HG03097 (cell line): Measurements from ENCODE around the gene BBS12.

Experiments used
- ATAC-seq: cut with Tn5 transposase; IDR thresholded peaks from one replicate; pipeline ENCODE4 v1.9.1; 2021; ENCODE audit not compliant: unreplicated experiment, low FRiP score

The BBS12 gene

DNA sequence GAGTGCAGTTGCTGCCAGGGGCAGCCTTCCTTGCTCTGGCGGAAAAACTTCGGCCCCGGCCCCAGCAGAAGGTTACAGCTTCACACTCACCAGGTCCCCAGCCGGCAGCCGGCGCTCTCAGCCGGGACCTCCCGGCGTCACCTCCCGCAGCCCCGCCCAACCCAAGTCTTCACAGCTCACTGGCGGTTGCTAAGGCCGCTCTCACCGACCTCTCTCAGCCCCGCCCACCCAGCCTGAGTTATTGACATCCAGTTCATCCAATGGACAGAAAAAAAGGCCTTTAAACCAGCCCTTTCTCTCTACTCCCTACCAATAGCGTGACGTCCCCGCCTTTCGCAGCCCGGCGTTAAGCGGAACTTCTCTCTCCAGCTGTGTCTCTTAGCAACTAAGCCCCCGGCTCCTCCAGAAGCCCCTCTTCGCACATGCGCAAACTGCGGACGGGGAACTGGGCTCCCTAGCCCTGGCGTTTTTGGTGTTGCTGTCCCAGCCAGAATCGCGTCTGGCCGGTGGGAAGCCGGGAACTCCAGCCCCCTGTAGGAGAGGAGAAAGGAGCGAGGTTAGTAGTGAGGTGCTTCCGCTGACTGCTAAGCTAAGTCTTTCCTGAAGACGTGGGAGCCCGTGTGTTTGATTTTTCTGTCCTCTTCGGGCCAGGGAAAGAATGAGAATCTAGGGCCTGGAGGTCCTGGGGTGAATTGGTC, at the start of gene BBS12:
BBS12 (plus strand) TSS at position 376 of the 698 bp plus-strand sequence. CDS start 9,189 bp downstream, outside the sequence.
- ATAC-seq = peak; percentile 100

DNA sequence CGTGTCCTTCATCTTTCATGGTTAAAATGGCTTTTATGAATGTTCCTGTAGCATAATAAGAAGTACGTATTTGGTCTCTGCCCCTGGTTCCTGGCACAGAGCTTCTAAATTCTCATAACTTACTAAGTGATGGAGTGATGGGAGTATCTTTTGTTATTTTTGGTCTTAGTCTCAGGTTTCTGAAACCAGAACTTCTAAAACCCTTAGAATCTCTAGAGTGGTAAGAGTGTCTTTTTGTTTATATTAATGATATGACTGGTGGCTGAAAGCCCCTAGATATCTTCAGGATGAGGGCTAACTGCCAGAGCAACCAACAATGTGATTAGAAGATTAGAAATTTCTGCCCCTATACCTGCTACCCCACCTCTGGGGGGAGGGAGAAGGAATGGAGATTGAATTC, 45.8 kb upstream of the BBS12 start:
- no peak for ATAC-seq

DNA sequence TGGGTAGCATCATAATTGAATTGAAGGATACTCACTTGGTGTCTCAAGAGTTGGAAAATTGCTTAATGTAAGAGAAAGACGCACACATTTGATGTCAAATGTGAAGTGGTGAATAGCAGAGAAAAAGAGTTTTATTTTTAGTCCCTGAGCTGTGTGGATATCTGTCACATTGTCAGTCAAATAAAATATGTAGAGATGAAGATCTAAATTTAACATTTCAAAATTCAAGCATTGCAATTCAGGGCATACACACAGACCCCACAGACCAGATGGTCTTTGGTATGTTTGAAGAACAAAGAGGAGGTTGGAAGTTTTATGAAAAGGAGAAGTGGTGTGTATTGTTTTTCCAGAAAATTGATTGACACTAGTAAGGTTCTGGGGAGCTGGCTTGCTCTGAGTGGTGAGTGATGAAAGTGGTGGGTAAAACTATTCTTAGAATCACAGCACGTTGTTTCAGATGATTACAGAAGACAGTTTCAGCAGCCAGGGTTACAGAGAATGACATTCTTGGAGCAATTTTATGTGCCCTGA, 44.9 kb upstream of the BBS12 start:
- ATAC-seq = no peak

DNA sequence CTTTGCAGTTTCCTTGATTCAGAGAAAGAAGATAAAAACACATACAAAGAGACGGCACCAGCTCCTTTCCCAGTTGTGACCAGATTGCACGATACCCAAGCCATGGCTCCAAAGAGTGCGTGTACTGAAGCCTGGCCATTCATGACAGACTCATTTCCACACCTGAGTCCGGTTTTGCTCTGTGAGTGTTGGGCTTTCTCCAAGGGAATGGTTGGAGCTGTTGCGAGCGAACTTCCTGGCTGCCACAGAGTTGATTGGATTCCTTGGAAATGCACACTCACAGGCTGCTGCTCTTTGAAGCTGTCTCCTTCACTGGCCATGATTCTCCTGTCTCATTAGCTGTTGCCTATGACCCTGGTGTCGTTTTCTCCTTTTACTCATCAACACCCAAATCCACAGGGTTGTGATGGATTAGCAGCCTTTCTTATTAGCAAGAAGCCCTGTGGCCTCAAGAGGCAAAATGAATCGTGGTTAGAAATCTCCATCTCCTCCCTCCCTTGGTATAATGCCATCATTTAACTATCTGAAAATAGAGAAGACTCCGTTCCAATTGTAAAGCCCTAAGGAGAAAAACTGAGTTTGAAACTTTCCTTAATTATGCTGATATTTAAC, 43.9 kb upstream of the BBS12 start:
- ATAC-seq = no peak

DNA sequence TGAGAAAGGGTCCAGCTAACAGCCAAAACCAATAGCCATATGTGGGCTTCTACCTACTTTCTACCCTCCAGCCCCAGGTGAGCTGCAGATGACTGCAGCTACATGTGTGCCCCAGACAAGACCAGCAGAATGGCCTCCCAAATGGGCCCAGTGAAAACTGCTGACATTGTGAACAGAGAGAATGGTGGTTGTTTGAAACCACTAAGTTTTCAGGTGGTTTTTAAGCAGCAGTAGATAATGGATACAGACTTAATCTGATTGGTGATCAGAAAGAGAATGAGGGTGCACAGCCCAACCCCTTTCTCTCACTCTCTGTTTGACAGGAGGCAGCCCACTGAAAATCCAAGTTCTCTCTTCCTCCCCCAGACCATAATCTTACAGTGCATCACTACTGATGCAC, 42.5 kb upstream of the BBS12 start:
- peak; percentile 95 for ATAC-seq

DNA sequence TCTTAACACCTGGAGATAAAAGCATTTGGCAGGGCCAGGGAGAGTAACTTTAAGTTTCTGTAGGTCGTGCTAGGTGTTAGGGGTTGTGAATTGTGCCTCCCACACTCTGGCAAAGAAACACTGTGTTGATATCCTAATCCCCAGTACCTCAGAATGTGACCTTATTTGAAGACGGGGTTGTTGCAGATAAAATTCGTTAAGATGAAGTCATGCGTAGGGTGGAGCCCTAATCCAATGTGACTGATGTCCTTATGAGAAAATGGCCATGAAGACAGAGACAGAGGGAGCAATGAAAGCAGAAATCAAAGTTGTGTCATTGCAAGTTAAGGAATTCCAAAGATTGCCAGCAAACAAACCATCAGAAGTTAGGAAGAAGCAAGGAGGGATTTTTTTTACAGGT, 40.5 kb upstream of the BBS12 start:
- ATAC-seq = no peak

DNA sequence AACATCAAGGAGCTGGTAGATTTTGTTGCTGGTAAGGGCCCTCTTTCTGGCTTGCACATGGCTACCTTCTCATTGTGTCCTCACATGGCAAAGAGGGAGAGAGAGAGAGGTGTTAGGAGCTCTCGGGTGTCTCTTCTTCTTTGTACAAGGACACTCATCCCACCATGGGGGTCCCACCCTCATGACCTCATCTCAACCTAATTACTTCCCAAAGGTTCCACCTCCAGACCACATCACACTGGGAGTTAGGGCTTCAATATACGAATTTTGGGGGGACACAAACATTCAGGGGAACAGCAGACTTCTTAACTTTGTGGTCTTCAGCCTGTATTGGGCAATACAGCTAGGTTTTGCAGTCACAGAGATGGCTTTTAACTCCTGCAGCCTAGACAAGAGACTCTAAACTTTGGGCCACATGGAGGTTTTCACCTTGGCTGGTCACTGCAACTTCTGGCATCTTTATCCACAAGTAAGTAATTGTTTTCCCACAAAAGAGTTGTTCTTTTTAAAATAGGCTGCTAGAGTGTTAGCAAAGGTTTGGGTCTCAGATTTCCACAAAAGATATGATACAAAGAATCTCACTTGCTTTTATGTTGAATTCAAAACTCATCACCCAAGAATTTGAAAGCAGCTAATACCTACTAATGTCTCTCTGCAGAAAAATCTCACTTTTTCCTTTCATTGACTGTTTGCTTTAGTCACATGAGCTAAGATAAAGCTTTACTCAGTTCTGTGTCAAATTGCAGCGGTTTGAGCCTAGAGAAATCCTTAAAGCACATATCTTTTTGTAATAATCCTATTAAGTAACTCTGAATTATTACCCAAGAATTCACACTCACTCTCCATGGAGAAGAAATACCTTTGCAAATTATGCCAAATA, 39.6 kb upstream of the BBS12 start:
- no peak for ATAC-seq

DNA sequence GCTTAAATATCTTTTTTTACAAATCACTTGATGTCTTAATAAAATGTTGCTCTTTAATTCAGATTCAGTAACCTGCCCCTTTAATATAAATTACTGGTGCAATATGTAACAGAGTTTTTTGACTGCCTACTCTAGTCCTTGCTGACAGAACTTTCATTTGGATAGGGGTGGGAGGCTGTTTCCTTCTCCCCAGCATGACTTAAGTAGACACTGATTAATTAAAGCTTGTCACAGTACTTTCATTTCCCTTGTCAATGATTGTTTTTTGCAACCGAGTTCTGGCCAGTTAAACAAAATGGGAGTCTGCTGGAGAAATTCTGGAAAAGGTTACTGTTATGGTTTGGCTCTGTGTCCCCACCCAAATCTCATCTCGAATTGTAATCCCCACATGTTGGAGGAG, 37.3 kb upstream of the BBS12 start:
- ATAC-seq = no peak

DNA sequence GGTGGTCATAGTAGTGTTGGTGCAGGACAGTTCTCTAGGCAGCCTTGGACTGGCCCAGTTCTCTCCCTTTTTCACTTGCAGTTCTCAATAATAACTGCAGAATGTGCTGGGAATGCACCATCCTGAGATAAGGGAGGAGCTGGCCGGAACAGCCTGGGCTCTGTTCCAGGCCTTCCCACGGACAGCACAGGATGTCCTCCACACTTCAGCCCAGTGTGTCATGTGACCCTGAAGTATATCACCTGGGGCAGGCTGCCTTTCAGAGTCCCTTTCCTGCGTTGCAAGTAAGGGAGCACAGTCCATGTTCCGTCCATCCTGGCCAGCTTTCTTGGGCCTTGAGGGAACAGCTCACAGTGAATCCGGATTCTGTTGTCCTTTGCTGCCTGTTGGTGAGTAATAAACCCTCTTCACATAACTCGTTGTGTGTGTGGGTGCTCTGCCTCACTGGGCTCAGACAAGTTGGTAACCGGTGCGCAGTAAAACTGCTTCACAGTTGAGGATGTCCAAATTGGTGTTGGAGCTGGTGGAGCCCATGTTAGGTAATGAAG, 32.3 kb upstream of the BBS12 start:
- ATAC-seq = no peak

DNA sequence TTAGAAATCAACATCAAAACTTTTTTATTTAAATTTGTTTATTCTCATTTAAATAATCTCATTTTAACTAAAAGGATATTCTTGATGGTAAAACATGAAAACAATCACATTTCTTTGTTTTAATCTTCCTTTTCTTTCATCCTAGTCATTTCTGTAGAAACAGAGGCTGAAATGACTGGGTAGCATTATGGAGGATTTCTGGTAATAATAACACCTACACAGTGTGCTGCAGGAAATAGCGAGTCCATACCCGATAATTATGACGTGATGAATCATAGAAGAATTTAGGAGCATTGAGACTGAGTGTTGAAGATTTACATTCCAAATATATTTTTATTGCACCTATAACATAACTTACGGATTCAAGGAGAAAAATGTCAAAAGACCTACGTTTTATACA, 31.4 kb upstream of the BBS12 start:
- no peak for ATAC-seq

DNA sequence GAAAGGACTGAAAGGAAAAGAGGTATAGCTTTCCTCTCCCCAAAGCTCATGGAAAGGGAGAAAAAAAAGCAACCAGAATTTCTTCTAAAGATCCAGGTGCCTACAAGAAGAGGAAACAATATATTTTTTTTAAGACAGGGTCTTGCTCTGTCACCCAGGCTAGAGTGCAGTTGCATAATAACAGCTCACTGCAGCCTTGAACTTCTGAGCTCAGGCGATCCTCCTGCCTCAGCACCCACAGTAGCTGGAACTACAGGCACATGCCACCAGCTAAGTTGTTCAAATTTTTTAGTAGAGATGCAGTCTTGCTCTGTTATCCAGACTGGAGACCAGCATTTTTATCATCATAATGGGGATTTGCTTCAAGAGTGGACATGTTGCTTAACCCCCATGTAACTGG, 30.5 kb upstream of the BBS12 start:
- no peak for ATAC-seq

DNA sequence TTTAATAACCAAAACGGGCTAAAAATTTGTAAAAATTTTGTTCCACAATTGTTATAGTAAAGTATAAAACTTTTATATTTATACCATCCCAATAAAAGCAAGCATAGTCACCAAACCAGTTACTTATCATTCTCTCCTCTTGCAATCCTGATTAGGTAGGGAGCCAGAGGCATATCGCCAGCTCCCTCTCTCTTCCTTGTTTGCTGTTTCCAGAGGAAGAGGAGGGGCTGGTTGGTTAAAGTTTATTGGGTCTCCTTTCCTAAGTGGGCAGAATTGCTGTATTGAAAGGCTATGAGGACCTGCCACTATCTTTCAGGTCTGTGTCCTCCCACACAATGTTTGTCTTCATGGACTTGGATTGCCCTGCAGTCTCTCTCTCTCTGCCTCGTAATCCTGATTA, 29.6 kb upstream of the BBS12 start:
- ATAC-seq = no peak

DNA sequence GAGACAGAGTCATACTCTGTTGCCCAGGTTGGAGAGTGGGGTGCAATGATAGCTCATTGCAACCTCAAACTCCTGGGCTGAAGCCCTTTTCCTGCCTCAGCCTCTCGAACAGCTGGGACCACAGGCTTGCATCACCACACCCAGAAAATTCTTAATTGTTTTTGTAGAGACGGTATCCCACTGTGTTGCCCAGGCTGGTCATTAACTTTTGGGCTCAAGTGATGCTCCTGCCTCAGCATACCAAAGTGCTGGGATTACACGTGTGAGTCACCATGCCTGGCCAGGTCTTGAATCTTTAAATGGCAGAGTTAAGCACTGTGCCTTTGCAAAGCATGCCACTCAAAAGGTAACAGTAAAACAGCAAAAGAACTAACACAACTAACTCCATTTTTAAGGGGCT, 28.6 kb upstream of the BBS12 start:
- no peak for ATAC-seq

DNA sequence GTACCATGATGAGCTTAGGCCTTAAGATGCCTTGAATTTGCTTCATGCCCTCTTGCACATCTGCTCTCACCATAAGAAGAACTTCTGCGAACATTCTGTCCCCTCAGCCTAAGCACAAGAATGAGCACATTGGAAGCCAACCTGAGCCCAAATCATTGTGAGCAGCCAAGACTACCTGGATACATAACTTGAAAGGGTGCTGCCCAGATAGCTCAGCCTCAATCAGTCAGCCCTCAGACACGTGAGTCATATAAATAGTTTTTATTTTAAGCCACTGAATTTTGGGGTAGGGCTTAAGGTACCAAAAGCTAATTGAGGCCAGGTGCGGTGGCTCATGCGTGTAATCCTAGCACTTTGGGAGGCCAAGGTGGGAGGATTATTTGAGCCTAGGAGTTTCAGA, 27.5 kb upstream of the BBS12 start:
- no peak for ATAC-seq

DNA sequence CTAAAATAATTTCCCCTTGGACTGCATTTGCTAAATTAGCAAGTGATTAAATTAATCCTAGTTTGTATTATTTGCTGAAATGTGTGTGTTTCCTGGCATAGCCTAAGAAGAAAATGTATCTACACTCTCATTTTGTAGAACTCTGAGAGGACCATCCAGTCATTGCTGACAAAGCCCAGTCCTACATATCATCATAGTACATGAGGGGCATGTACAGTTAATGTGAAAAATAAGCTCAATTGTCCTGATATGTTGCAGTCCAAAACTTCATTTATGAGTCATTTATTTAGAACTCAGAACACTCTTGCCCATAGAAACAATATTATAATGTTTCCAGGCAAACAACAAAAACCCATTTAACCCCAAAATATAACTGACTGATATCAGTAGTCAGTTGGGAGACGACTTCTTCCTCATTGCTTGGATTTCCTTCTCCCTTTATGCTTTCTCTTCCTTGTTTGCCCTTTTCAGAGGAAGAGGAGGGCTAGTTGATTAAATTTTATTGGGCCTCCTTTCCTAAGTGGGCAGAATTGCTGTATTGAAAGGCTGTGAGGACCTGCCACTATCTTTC, 26.9 kb upstream of the BBS12 start:
- no peak for ATAC-seq

DNA sequence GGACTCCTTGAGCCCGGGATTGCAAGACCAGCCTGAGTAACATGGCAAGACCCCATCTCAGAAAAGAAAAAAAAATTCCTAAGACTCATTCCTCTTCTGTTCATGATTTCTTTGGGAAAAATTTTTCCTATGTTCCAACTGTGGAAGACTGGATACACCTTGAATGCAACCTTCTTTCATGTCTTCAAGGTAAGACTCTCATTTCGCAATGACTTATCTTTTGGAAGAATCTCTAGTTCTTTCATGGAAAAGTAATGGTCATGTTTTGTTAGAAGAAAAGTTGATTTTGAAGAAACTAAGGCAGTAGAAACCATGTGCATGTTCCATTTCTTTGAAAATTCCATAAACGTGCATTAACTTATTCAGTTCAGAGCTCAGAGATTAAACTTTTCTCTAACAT, 26.0 kb upstream of the BBS12 start:
- no peak for ATAC-seq

DNA sequence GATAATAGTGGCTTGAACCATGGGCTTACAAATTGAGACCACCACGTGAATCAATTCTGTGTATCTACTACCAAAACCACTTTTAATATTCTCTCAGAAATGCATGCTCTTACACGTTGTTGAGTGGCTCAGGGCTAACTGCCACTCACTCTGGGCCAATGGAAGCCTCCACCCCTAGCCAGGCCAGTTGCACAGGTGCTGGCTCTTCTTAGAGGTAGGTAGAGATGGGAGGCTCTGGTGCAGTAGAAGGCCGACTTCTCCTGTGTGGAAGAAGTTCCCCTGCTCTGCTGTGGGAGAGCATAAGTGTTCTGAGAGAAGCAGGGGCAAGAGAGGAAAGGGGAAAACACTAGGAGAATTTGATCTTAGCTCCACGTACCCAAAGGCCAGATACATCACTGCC, 25.0 kb upstream of the BBS12 start:
- no peak for ATAC-seq

DNA sequence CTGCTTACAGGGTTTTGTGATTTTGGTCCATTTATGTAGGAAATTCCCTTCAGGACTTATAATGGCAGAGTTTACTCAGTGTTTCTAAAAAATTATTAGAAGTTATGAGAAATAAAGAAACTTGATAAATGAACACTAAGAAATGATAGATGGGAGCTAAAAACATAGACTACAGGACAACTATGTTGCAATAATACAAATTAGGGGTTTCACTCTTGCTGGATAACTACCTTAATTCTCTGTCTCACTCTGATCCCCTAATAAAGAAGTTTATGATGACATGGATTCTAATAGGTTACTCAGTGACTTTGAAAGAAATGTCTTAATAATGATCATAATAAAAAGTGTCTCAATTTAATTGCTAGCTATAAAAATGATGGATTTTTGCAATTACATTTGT, 23.3 kb upstream of the BBS12 start:
- no peak for ATAC-seq

DNA sequence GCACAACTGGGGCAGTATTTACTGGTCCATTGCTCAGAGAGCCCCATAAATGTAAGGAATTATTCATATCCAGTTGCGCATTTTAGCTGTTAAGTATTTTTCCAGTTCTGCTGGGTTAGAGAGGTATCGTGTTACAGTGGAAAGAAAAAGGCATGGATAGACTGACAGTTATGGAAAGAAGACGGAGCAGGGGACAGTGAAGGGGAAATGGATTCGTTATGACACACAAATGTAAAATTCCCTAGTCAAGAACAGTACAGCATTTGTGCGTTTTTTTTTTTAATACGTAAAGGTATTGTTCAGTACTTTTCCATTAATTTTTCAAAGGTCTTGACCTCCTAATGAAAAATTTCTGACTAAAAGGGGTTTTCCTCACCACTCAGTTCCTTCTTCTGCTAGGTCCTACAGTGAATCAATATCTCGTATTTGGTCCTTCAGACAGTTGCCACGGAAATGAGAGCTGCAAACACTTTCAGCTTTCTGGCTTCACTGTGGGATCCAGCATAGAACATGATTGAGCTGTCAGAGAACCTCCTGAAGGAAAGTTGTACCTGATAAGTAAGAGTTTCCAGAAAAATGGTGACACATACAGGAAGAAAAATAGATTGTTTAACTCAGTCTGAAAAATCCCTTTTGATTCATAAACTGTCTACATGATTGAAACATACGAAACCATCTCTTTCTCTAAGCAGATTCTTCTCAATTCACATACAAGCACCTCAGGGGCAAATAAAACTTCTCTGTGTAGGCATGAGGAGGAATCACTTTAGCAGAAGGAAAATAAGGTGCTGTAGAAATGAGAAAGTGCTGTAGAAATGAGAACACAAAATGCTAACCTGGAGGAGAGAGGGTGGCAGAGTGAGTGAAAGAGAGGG, 21.8 kb upstream of the BBS12 start:
- ATAC-seq = peak; percentile 64

DNA sequence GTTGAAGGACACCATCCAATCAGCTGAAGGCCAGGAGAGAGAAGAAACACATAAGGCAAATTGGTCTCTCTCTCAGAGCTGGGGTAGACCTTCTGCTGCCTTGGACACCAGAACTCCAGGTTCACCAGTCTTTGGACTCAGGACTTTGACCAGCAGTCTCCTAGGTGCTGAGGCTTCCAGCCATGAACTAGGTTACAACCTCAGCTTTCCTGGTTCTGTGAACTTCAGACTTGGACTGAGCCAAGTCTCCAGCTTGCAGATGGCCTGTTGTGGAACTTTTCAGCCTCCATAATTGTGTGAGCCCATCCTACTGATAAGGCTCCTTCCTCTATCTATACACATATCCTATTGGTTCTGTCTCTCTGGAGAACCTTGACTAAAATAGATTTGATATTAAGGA, 20.6 kb upstream of the BBS12 start:
- no peak for ATAC-seq
